A673 (cell line): ENCODE results near the gene RNF217. TPM values are rescaled to one million over a fixed set of nuclear protein-coding genes. Genes with fewer than 3 reads are reported as not detected.

Experiments
- BruUV-seq: library from RNA; stranded (reverse); fragments of 400-500 nt; replicated peaks from 2 replicates; lab custom pipeline; 2021; lab: Mats Ljungman, UMichigan
- CTCF ChIA-PET: fragments of 300-600 bp; sonication (Branson Sonifier 250); formaldehyde crosslinking; loops from one replicate; lab custom pipeline; 2022; ENCODE audit warnings: antibody characterized with exemption; lab: Charles Lee
- POLR2A ChIA-PET: fragments of 300-600 bp; sonication (Branson Sonifier 250); formaldehyde crosslinking; loops from one replicate; lab custom pipeline; 2022; ENCODE audit warnings: antibody characterized with exemption; ENCODE audit not compliant: low non-redundant PET; lab: Charles Lee
- DNase-seq: peaks from one replicate; pipeline ENCODE4 v3.0.0-alpha.2; 2015; ENCODE audit warnings: low spot score
- H3K27ac ChIP-seq: fragments of 200-600 bp; sonication (generic); 2 replicates; pipeline ENCODE4 v1.5.1; 2016; ENCODE audit warnings: mixed run types, low read depth, mild to moderate bottlenecking, mixed read lengths, antibody characterized with exemption, low read length; ENCODE audit not compliant: poor library complexity, severe bottlenecking
- H3K27me3 ChIP-seq: fragments of 200-600 bp; sonication (generic); replicated peaks from 2 replicates; pipeline ENCODE4 v1.6.1; 2017; ENCODE audit warnings: mixed run types, low read depth, mild to moderate bottlenecking, mixed read lengths, antibody characterized with exemption, low read length; ENCODE audit not compliant: insufficient read depth, poor library complexity
- H3K36me3 ChIP-seq: fragments of 200-600 bp; sonication (generic); 2 replicates; pipeline ENCODE4 v1.6.1; 2016; ENCODE audit warnings: mixed run types, mild to moderate bottlenecking, mixed read lengths, antibody characterized with exemption, low read length; ENCODE audit not compliant: insufficient read depth, poor library complexity, severe bottlenecking
- H3K4me1 ChIP-seq: fragments of 200-600 bp; sonication (generic); 2 replicates; pipeline ENCODE4 v1.6.1; 2017; ENCODE audit warnings: mixed run types, mild to moderate bottlenecking, mixed read lengths, antibody characterized with exemption, low read length; ENCODE audit not compliant: insufficient read depth, poor library complexity, severe bottlenecking
- H3K4me3 ChIP-seq: fragments of 200-600 bp; sonication (generic); 2 replicates; pipeline ENCODE4 v1.5.1; 2016; ENCODE audit warnings: low read depth, mixed run types, mild to moderate bottlenecking, mixed read lengths, low read length; ENCODE audit not compliant: poor library complexity, severe bottlenecking
- H3K9me3 ChIP-seq: fragments of 200-600 bp; sonication (generic); 2 replicates; pipeline ENCODE4 v1.6.1; 2016; ENCODE audit warnings: mixed run types, low read depth, mild to moderate bottlenecking, mixed read lengths, antibody characterized with exemption, low read length; ENCODE audit not compliant: poor library complexity, severe bottlenecking
- EZH2 ChIP-seq: fragments of 200-600 bp; sonication (generic); IDR thresholded peaks from 2 replicates; pipeline ENCODE4 v1.6.1; 2017; ENCODE audit warnings: borderline replicate concordance, low read depth, mild to moderate bottlenecking, mixed read lengths, antibody characterized with exemption, low read length; ENCODE audit not compliant: poor library complexity, severe bottlenecking
- intact Hi-C: fragments of 100-400 bp; cut with micrococcal nuclease; formaldehyde crosslinking; loops from one replicate; pipeline ENCODE4 v1.10.0; 2022; ENCODE audit not compliant: unreplicated experiment
- total RNA-seq: library from RNA; stranded (reverse); gene quantifications from 2 replicates; pipeline ENCODE4 v1.2.3, GENCODE V29; 2021
- TF ChIP-seq, protein P1 (sequence below): fragments of 300-800, 200-600 bp; sonication (generic); conservative IDR thresholded peaks from 2 replicates; pipeline ENCODE4 v1.5.1; 2017; ENCODE audit warnings: low read depth, mild to moderate bottlenecking, antibody characterized with exemption, low read length, moderate library complexity, mixed read lengths

Gene RNF217
- total RNA-seq, 1 experiment from 2014 or later, result 20.6 TPM

DNA sequence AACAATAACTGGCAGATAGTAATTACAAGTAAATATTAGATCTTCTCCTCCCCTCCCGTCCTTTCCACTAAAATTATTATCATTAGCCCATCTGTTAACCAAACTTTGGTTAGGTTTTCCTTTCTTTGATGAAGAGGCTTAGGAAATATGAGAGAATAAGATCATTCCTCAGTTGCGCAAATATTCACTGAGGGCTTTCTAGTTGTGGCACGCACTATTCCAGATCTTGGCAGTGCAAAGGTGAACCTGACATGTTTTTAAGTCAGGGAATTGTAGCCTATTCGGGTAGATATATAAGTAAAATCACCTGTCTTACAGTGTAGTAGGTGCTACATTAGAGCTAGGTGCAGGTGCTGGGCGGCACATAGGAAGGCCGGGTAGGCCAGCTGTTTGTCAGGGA, 31.1 kb downstream of the RNF217 start:
- no peak overlapping the region for H3K27ac ChIP-seq
- CTCF ChIA-PET, result no interaction called here

DNA sequence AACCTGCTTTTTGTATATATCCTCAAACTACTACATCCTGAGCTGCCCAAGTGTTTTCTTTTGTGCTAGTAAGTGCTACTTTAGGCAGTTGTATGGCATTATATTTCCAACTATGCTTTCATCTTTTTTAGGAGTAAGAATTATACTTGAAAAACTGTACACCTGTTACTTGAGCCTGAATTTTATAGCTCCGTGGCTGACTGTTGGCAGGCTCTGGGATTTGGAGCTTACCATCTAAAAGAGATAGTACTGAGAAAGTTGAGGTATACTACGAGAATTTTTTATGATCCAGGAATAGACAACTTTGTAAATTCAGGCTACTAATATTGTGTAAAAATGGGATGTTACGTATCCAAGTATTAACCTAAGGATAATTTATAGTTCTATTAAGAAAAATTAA, 32.4 kb downstream of the RNF217 start:
- H3K4me1 ChIP-seq, result peaks cover 28% of the 10 kb centered on the region
- DNase-seq, result no peak
- BruUV-seq, result no TSS peak
- intact Hi-C loops, result no loop called here
- no peak overlapping the region for H3K27ac ChIP-seq
- no peak overlapping the region for H3K4me3 ChIP-seq
- H3K9me3 ChIP-seq, result no peaks in the 10 kb centered on the region
- H3K27me3 ChIP-seq, result no peaks in the 10 kb centered on the region
- no peaks in the 10 kb centered on the region for H3K36me3 ChIP-seq
- ChIA-PET CTCF (no interaction called here), POLR2A (no interaction called here)
- TF ChIP-seq EZH2, result no peak

More for the DNA sequence above, 31.1 kb downstream of the RNF217 start:
- Histone ChIP-seq H3K4me1 (peaks cover 17% of the 10 kb centered on the region), H3K4me3 (no peak overlapping the region), H3K36me3 (peaks cover 3% of the 10 kb centered on the region), H3K9me3 (no peaks in the 10 kb centered on the region), H3K27me3 (no peaks in the 10 kb centered on the region)
- intact Hi-C loops, result no loop called here
- no TSS peak for BruUV-seq
- POLR2A ChIA-PET, result no interaction called here
- TF ChIP-seq, protein P1, sequence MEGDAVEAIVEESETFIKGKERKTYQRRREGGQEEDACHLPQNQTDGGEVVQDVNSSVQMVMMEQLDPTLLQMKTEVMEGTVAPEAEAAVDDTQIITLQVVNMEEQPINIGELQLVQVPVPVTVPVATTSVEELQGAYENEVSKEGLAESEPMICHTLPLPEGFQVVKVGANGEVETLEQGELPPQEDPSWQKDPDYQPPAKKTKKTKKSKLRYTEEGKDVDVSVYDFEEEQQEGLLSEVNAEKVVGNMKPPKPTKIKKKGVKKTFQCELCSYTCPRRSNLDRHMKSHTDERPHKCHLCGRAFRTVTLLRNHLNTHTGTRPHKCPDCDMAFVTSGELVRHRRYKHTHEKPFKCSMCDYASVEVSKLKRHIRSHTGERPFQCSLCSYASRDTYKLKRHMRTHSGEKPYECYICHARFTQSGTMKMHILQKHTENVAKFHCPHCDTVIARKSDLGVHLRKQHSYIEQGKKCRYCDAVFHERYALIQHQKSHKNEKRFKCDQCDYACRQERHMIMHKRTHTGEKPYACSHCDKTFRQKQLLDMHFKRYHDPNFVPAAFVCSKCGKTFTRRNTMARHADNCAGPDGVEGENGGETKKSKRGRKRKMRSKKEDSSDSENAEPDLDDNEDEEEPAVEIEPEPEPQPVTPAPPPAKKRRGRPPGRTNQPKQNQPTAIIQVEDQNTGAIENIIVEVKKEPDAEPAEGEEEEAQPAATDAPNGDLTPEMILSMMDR, result no peak
- TF ChIP-seq EZH2, result no peak
- DNase-seq, result no peak

DNA sequence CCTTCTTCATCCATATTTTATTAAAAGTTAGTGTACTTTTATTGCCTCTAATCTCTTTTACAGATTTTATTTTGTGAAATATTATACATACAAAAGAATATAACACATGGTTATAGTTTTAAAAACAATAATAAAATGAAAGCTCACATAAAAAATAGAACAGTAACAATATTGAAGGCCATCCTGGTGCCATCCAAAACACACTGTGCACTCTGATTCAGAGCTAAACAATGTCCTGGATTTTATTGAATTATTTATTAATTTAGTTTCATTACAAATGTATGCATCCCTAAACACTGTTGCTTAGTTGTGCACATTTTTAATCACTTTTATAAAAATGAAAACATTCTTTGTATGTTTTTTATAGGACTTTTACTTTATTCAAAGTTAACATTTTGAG, 32.9 kb downstream of the RNF217 start:
- Histone ChIP-seq H3K4me1 (peaks cover 32% of the 10 kb centered on the region), H3K4me3 (no peak overlapping the region), H3K9me3 (no peaks in the 10 kb centered on the region), H3K36me3 (no peaks in the 10 kb centered on the region), H3K27ac (no peak overlapping the region), H3K27me3 (no peaks in the 10 kb centered on the region)
- ChIA-PET POLR2A (no interaction called here), CTCF (no interaction called here)
- no peak for TF ChIP-seq EZH2
- TF ChIP-seq, protein P1, result no peak
- DNase-seq, result no peak
- intact Hi-C loops, result no loop called here
- BruUV-seq, result no TSS peak

DNA sequence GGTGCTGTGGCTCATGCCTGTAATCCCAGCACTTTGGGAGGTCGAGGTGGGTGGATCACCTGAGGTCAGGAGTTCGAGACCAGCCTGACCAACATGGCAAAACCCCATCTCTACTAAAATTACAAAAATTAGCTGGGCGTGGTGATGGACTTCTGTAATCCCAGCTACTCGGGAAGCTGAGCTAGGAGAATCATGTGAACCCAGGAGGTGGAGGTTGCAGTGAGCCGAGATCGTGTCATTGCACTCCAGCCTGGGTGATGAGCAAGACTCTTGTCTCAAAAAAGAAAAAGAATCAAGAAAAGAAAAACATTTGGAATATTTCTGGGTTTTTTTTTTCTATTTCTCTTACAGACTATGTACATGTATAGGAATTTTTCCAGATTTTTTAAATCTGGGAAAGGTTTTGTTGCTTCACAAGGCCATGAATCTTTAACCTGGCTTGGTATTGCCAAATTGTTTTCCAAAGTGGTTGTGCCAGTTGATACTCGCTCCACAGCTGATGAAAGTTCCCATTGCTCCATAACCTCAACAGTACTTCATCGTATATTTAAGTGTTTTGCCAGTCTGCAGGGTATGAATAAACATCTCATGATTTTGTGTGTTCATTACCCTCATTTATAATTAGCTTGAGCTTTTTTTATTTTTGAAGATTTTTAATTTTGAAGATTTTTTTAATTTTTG, 33.5 kb downstream of the RNF217 start:
- H3K4me3 ChIP-seq, result no peak overlapping the region
- intact Hi-C loops, result no loop called here
- ChIA-PET POLR2A (no interaction called here), CTCF (no interaction called here)
- H3K9me3 ChIP-seq, result no peaks in the 10 kb centered on the region
- BruUV-seq, result no TSS peak
- H3K27ac ChIP-seq, result no peak overlapping the region
- no peaks in the 10 kb centered on the region for H3K27me3 ChIP-seq
- H3K4me1 ChIP-seq, result peaks cover 34% of the 10 kb centered on the region
- no peak for TF ChIP-seq EZH2
- TF ChIP-seq, protein P1, result no peak
- no peaks in the 10 kb centered on the region for H3K36me3 ChIP-seq
- DNase-seq, result no peak
